ENCODE data around the gene ELK1. TPM values are rescaled to one million over a fixed set of nuclear protein-coding genes. Genes with fewer than 3 reads are reported as not detected.

Gene ELK1
- polyA plus RNA-seq, 1 donor: 22.4 TPM

DNA sequence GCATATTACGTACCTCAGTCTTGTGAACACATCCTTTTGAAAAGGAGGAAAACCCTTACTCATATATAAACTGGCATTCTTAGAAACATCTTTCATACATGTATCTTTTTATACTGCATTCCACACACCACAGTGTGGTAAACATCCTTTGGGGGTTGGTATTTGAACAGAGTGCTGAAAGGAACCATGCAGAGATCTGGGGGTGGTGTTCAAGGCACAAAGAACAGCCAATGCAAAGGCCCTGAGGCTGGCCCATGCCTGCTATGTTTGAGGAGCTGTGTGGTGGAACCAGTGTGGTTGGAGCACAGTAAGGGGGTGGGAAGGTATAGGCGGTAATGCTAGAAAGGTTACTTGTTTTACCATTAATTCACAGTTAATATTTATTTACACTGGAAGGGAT, 2.0 kb downstream of the ELK1 start:
- Histone ChIP-seq H3K9me3 (ENCODE audit: control insufficient read depth, low read depth, low read length) (no peaks in the 10 kb centered on the region), H3K4me3 (ENCODE audit: low read length) (no peak overlapping the region), H3K36me3 (ENCODE audit: control insufficient read depth, insufficient read depth, low read length) (peaks cover 11% of the 10 kb centered on the region), H3K27me3 (ENCODE audit: control insufficient read depth, insufficient read depth, low read length) (no peaks in the 10 kb centered on the region), H3K4me1 (ENCODE audit: control insufficient read depth, insufficient read depth, low read length) (peaks cover 14% of the 10 kb centered on the region), H3K27ac (ENCODE audit: low read length) (no peak overlapping the region)
- no CpG with 5 or more reads among the region's 2 CpGs for WGBS (ENCODE audit: insufficient coverage, low lambda C conversion rate)
- no peak for DNase-seq

DNA sequence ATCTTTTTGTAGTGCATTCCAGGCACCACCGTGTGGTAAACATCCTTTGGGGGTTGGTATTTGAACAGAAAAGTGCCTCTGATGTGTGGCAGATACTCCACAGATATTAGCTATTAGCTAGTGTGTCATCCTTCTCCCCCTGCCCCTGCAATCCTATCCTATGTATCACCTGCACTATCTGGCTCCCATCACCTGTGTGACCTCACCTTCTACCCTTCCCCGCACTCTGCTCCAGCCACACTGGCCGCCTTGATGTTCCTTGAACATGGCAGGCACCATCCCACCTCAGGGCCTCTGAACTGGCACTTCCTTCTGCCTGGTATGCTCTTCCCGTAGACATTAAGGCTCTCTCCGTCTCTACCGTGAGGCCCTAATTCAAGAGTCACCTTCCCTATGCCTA, 3.7 kb downstream of the ELK1 start:
- DNase-seq: no peak
- peaks cover 4% of the 10 kb centered on the region for H3K36me3 ChIP-seq (ENCODE audit: control insufficient read depth, insufficient read depth, low read length)
- H3K9me3 ChIP-seq (ENCODE audit: control insufficient read depth, low read depth, low read length): no peaks in the 10 kb centered on the region
- no peaks in the 10 kb centered on the region for H3K27me3 ChIP-seq (ENCODE audit: control insufficient read depth, insufficient read depth, low read length)
- H3K27ac ChIP-seq (ENCODE audit: low read length): no peak overlapping the region
- peaks cover 10% of the 10 kb centered on the region for H3K4me1 ChIP-seq (ENCODE audit: control insufficient read depth, insufficient read depth, low read length)
- H3K4me3 ChIP-seq (ENCODE audit: low read length): no peak overlapping the region
- WGBS (ENCODE audit: insufficient coverage, low lambda C conversion rate): 80% methylated on average over 1 of the region's 6 CpGs

DNA sequence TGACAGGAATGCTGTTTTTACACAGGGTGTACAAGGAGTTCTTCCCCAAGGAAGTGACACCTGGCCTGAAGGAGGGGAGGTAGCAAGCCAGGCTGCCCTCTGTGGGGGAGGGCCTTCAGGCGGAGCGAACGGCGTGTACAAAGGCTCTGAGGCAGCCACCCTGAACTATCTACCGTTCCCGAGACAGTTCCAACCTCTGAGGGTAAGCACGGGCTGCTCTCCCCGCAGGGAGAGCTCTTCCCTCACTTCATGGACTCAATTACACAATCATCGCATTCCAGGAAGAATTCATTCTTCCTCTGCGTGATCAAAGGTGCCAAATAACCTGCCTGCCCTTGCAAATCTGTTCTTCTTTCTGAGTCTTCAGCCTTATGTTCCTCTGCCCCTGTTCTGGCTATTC, 4.8 kb downstream of the ELK1 start:
- no peaks in the 10 kb centered on the region for H3K27me3 ChIP-seq (ENCODE audit: control insufficient read depth, insufficient read depth, low read length)
- WGBS (ENCODE audit: insufficient coverage, low lambda C conversion rate): no CpG with 5 or more reads among the region's 10 CpGs
- H3K27ac ChIP-seq (ENCODE audit: low read length): no peak overlapping the region

DNA sequence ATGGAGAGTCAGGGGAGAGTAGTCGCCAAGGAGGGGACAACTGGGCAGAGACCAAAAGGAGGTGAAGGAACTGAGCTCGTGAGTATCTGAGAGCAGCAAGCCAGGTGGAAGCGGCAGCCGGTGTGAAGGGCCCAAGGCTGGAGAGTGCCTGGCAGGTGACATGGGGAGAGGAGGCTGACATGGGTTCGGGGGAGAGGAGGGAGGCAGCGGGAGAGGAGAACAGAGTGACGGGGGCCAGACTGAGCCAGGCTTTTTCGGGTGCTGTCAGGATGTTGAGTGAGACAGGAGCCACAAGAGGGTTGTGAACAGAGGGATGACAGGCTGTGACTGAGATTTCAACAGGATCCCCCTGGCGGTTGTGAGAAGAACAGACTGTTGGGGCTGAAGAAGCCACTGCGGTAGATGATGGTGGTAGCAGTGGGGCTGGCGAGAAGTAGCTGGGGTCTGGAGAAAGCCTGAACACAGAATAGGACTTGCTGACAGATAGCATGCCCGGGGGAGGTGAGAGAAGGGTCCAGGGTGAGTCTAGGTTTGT, 5.7 kb downstream of the ELK1 start:
- no CpG with 5 or more reads among the region's 12 CpGs for WGBS (ENCODE audit: insufficient coverage, low lambda C conversion rate)
- no peak for DNase-seq
- no peaks in the 10 kb centered on the region for H3K27me3 ChIP-seq (ENCODE audit: control insufficient read depth, insufficient read depth, low read length)
- peaks cover 19% of the 10 kb centered on the region for H3K36me3 ChIP-seq (ENCODE audit: control insufficient read depth, insufficient read depth, low read length)
- no peak overlapping the region for H3K4me3 ChIP-seq (ENCODE audit: low read length)
- no peaks in the 10 kb centered on the region for H3K9me3 ChIP-seq (ENCODE audit: control insufficient read depth, low read depth, low read length)
- H3K4me1 ChIP-seq (ENCODE audit: control insufficient read depth, insufficient read depth, low read length): peaks cover 4% of the 10 kb centered on the region
- no peak overlapping the region for H3K27ac ChIP-seq (ENCODE audit: low read length)

More for the DNA sequence above, 4.8 kb downstream of the ELK1 start:
- peaks cover 11% of the 10 kb centered on the region for H3K36me3 ChIP-seq (ENCODE audit: control insufficient read depth, insufficient read depth, low read length)
- peak in 1 of 2 donors; percentile 11 for DNase-seq
- H3K4me3 ChIP-seq (ENCODE audit: low read length): no peak overlapping the region
- H3K4me1 ChIP-seq (ENCODE audit: control insufficient read depth, insufficient read depth, low read length): peaks cover 4% of the 10 kb centered on the region
- H3K9me3 ChIP-seq (ENCODE audit: control insufficient read depth, low read depth, low read length): no peaks in the 10 kb centered on the region

DNA sequence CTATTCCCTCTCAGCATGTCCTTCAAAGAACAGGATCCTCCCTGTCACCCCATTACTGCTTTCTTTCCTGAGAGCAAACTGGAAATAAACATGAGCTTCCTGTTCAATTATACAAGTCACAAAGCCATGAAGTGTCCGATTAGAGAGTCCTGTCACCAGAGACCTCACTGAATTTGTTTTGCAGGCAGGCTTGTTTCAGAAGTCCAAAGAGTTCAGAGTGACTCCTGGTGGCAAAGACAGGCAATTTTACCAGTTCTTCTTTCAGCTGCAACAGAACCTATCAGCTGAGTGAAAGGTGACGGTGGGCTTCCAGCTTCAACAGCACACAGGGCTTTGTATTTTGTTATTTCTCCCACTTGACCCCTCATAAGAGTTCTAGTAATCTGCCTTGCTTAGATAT, 6.4 kb downstream of the ELK1 start:
- DNase-seq: no peak

DNA sequence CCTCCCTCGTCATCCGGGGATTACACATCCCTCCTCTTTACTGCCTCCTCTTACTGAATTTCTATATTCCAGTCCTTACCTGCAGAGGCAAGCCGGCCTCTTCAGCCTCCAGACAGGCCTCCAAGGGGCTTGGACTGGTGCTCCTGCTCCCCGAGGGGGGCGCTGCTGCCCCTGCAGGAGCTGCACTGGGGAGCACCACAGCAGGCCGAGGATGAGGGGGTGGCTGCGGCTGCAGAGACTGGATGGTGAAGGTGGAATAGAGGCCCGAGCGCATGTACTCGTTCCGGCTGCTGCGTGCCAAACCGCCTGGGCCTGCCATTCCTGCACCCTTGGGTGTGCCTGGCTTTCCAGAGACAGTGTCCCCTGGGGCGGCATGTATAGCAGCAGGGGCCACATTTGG, 11.5 kb downstream of the ELK1 start:
- no peak overlapping the region for H3K4me3 ChIP-seq (ENCODE audit: low read length)
- WGBS (ENCODE audit: insufficient coverage, low lambda C conversion rate): no CpG with 5 or more reads among the region's 14 CpGs
- H3K4me1 ChIP-seq (ENCODE audit: control insufficient read depth, insufficient read depth, low read length): peaks cover 2% of the 10 kb centered on the region
- H3K27ac ChIP-seq (ENCODE audit: low read length): no peak overlapping the region
- DNase-seq: no peak
- no peaks in the 10 kb centered on the region for H3K27me3 ChIP-seq (ENCODE audit: control insufficient read depth, insufficient read depth, low read length)
- no peaks in the 10 kb centered on the region for H3K9me3 ChIP-seq (ENCODE audit: control insufficient read depth, low read depth, low read length)
- peaks cover 46% of the 10 kb centered on the region for H3K36me3 ChIP-seq (ENCODE audit: control insufficient read depth, insufficient read depth, low read length)

More for the DNA sequence above, 6.4 kb downstream of the ELK1 start:
- Histone ChIP-seq H3K4me1 (ENCODE audit: control insufficient read depth, insufficient read depth, low read length) (peaks cover 4% of the 10 kb centered on the region), H3K27ac (ENCODE audit: low read length) (no peak overlapping the region), H3K27me3 (ENCODE audit: control insufficient read depth, insufficient read depth, low read length) (no peaks in the 10 kb centered on the region), H3K9me3 (ENCODE audit: control insufficient read depth, low read depth, low read length) (no peaks in the 10 kb centered on the region), H3K36me3 (ENCODE audit: control insufficient read depth, insufficient read depth, low read length) (peaks cover 22% of the 10 kb centered on the region), H3K4me3 (ENCODE audit: low read length) (no peak overlapping the region)
- WGBS (ENCODE audit: insufficient coverage, low lambda C conversion rate): no CpG with 5 or more reads among the region's 2 CpGs

DNA sequence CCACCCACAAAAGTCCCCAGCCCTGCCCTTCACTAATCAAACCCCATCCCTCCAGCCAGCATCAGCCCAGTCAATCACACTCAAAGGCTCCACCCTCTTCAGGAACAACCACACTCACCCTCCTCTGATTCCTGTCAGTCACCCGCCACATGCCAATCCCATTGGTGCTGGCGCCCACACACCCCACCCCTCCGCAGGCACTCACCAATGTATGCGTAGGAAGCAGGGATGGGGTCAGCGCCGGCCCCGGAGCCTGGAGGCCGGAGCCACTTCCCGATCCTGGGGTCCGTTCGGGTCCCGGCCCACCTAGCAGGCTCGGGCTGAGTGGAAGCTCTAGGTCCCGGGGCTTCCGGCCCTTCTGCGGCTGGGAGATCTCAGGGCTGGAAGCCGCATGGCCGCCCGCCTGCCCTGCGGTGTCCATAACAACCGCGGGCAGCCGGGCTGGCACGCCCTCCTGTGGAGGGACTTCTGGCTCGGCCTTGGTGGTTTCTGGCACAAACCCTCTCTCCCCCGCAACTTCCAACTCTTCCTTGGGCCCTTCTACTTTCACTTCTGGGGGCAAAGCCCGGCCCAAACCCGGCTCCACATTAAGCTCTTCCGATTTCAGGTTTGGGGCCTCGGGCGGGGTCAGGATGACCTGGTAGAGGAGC, 12.7 kb downstream of the ELK1 start:
- Histone ChIP-seq H3K27me3 (ENCODE audit: control insufficient read depth, insufficient read depth, low read length) (no peaks in the 10 kb centered on the region), H3K36me3 (ENCODE audit: control insufficient read depth, insufficient read depth, low read length) (peaks cover 46% of the 10 kb centered on the region), H3K4me1 (ENCODE audit: control insufficient read depth, insufficient read depth, low read length) (peaks cover 2% of the 10 kb centered on the region), H3K4me3 (ENCODE audit: low read length) (no peak overlapping the region), H3K27ac (ENCODE audit: low read length) (no peak overlapping the region), H3K9me3 (ENCODE audit: control insufficient read depth, low read depth, low read length) (no peaks in the 10 kb centered on the region)
- DNase-seq: no peak
- WGBS (ENCODE audit: insufficient coverage, low lambda C conversion rate): no CpG with 5 or more reads among the region's 31 CpGs

DNA sequence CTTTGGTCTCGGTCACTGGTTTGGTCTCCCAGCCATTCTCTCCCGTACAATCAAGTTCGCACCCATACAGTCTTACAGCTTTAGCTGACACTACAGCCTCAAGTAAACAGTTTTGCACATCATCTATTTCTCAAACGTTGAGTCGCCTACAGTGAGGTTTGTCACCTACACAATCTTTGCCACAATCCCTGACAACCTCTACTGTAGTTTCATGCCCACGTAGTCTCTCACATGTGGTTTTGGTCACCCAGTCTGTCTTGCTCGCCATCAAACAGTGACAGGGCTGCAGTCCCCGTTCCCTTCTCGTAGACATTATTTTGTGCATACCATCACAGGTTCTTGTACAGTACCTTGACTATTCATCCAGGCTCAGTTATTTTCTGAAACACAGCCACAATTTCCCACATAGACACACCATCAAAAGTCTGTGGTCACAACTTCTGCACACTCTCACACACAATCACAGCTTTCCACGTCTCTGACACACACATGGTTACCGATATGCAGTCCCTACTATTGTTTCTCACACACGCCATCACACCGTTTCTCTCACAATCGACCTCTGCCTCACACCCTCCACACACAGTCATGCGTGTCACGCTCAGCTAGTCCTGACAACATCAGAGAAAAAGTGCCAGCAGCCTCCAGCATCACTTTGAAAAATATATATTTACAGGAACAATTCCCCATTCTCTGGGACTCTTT, 15.3 kb downstream of the ELK1 start:
- WGBS (ENCODE audit: insufficient coverage, low lambda C conversion rate): no CpG with 5 or more reads among the region's 16 CpGs
- peaks cover 2% of the 10 kb centered on the region for H3K4me1 ChIP-seq (ENCODE audit: control insufficient read depth, insufficient read depth, low read length)
- H3K27ac ChIP-seq (ENCODE audit: low read length): no peak overlapping the region
- H3K4me3 ChIP-seq (ENCODE audit: low read length): no peak overlapping the region
- no peak for DNase-seq
- H3K27me3 ChIP-seq (ENCODE audit: control insufficient read depth, insufficient read depth, low read length): no peaks in the 10 kb centered on the region
- H3K9me3 ChIP-seq (ENCODE audit: control insufficient read depth, low read depth, low read length): no peaks in the 10 kb centered on the region
- H3K36me3 ChIP-seq (ENCODE audit: control insufficient read depth, insufficient read depth, low read length): peaks cover 33% of the 10 kb centered on the region

DNA sequence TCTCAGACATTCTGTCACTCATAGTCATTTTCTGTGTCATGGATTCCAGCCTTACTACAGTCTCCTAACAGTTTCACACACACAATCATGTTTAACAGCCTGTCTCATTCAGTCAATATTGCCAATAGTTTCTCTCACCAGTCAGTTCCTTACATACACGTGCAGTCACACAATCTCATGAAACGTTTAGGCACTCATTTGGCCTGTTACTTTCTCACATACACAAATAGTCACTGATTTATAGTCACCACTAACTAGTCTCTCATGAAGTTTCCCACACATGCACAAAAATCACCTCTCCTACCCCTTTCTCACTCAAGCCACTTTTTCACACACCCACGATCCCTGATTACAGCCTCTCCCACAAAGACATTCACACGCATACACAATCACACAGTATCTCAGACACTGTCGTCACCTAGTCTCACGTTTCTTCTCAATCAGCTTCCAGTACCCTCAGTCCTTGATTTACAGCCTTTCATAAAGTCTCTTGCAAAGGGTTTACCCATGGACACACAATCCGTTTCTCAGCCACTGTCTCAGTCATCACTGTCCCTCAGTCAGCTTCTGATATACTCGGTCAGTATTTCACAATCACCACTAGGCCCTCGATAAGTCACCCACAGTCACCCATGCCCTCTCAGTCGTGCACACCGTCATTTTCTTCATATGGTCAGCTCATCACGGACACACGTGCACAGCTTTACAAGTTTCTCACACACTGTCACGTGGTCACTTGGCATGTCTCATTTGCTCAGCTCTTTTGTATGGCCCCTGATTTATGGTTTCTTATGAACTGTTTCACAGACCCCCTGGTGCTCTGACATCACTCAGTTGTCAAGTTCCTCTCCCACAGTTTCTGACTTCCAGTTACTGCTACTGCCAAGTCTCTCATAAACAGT, 16.4 kb downstream of the ELK1 start:
- Histone ChIP-seq H3K36me3 (ENCODE audit: control insufficient read depth, insufficient read depth, low read length) (peaks cover 27% of the 10 kb centered on the region), H3K9me3 (ENCODE audit: control insufficient read depth, low read depth, low read length) (no peaks in the 10 kb centered on the region), H3K4me1 (ENCODE audit: control insufficient read depth, insufficient read depth, low read length) (peaks cover 2% of the 10 kb centered on the region), H3K4me3 (ENCODE audit: low read length) (no peak overlapping the region), H3K27ac (ENCODE audit: low read length) (no peak overlapping the region), H3K27me3 (ENCODE audit: control insufficient read depth, insufficient read depth, low read length) (no peaks in the 10 kb centered on the region)
- no peak for DNase-seq
- 80% methylated on average over 1 of the region's 14 CpGs for WGBS (ENCODE audit: insufficient coverage, low lambda C conversion rate)

- Histone ChIP-seq H3K27ac (ENCODE audit: low read length) (no peak overlapping the region), H3K9me3 (ENCODE audit: control insufficient read depth, low read depth, low read length) (no peaks in the 10 kb centered on the region), H3K36me3 (ENCODE audit: control insufficient read depth, insufficient read depth, low read length) (peaks cover 19% of the 10 kb centered on the region), H3K27me3 (ENCODE audit: control insufficient read depth, insufficient read depth, low read length) (no peaks in the 10 kb centered on the region), H3K4me3 (ENCODE audit: low read length) (no peak overlapping the region), H3K4me1 (ENCODE audit: control insufficient read depth, insufficient read depth, low read length) (peaks cover 2% of the 10 kb centered on the region)
- no CpG with 5 or more reads among the region's 4 CpGs for WGBS (ENCODE audit: insufficient coverage, low lambda C conversion rate)
- no peak for DNase-seq
These were observed 17.7 kb downstream of the ELK1 start for GRCh38 chrX:47632666-47633065.

All from large intestine (tissue), 3 donors.